Uterus (tissue), 4 donors: Measurements from ENCODE around the gene PSMG1. TPM values are rescaled to one million over a fixed set of nuclear protein-coding genes. Genes with fewer than 3 reads are reported as not detected.
A peak's percentile ranks its signal among the peaks of the same experiment; 100 is the strongest.

Experiments used
- DNase-seq, 2 donors: peaks; one replicate each; pipeline ENCODE4 v3.0.0-alpha.2; 2019 to 2020
- H3K27ac ChIP-seq, 2 donors: fragments of 200-600 bp; sonication (generic); 1 replicate in 1 of 2; 2 replicates in 1 of 2; pipeline ENCODE4 v1.5.1; 2016 to 2018
- H3K27me3 ChIP-seq, 2 donors: fragments of 200-600 bp; sonication (generic); one replicate each; pipeline ENCODE4 v1.5.1; 2018 to 2019; ENCODE audit warnings: control low read depth in 1 of 2
- H3K36me3 ChIP-seq, 2 donors: fragments of 200-600 bp; sonication (generic); one replicate each; pipeline ENCODE4 v1.5.1; 2019; ENCODE audit warnings: control low read depth in 1 of 2
- H3K4me1 ChIP-seq, 2 donors: fragments of 200-600 bp; sonication (generic); one replicate each; pipeline ENCODE4 v1.5.1; 2018 to 2019; ENCODE audit warnings: control low read depth in 1 of 2
- H3K4me3 ChIP-seq, 2 donors: fragments of 200-600 bp; sonication (generic); 1 replicate in 1 of 2; 2 replicates in 1 of 2; pipeline ENCODE4 v1.5.1; 2018 to 2019; ENCODE audit warnings: mild to moderate bottlenecking in 1 of 2
- H3K9me3 ChIP-seq, 2 donors: fragments of 200-600 bp; sonication (generic); one replicate each; pipeline ENCODE4 v1.5.1; 2019; ENCODE audit warnings: control low read depth in 1 of 2
- POLR2A ChIP-seq, 2 donors: fragments of 450-650 bp; IDR thresholded peaks; one replicate each; pipeline ENCODE4 v1.6.1; 2016; ENCODE audit warnings: antibody characterized with exemption in 2 of 2, mild to moderate bottlenecking in 1 of 2, moderate library complexity in 1 of 2
- intact Hi-C: fragments of 100-400 bp; cut with DNase I; formaldehyde crosslinking; loops from one replicate; pipeline ENCODE4 v1.15.1; 2023; ENCODE audit warnings: low total_unique reads
- total RNA-seq, 4 donors: library from RNA; depleted of rRNA in 3 of 4; stranded (reverse); fragments of >200 nt in 3 of 4; gene quantifications; one replicate each; pipeline versions ENCODE4 v1.1.0 to v1.2.4, GENCODE V29; 2014 to 2023
- TF ChIP-seq, protein P1 (sequence below), 4 experiments: fragments of 200-600 bp in 2 of 4; fragments of 450-650 bp in 2 of 4; sonication (generic) in 2 of 4; IDR thresholded peaks; one replicate each; pipeline ENCODE4 v1.5.1; 2016 to 2019; ENCODE audit warnings: antibody characterized with exemption in 4 of 4, mild to moderate bottlenecking in 2 of 4, moderate library complexity in 1 of 4
- donor health status: DM: yes; HTN: yes; CAD: no.

PSMG1 gene, protein sequence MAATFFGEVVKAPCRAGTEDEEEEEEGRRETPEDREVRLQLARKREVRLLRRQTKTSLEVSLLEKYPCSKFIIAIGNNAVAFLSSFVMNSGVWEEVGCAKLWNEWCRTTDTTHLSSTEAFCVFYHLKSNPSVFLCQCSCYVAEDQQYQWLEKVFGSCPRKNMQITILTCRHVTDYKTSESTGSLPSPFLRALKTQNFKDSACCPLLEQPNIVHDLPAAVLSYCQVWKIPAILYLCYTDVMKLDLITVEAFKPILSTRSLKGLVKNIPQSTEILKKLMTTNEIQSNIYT
- 10 to 100 TPM; 21.0 to 33.8 (median 23.4) TPM for total RNA-seq

DNA sequence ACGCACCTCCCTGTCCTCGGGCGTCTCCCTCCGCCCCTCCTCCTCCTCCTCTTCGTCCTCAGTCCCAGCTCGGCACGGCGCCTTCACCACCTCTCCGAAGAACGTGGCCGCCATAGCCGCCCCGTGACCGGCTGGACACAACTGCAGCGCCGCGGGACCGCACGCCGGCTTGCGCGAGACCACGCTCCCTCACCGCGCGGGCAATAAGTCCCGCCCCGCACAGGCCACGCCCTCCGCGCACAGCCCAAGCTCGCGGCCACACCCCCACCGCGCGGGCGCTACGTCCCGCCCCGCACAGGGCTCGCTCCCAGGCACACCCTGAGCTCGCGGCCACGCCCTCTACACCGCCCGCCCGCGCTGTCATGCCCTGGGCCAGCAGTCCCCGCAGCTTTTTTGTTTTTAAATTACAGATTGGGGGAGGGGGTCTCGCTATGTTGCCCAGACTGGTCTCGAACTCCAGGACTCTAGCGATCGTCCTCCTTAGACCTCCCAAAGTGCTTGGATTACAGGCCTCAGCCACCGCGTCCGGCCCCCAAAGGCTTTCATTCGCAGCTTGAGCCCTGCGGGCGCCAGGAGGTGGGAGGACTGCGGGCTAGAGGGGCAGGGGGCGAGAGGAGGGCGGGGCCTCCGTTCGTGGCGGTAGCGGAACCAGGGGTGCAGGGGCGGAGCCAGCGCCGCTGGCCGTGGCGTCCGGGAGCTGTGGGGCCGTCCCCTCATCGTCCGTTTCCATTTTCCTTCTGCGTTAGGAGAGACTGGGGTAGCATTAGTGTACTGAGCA, at the start of gene PSMG1:
TSS of gene PSMG1 (minus strand) at position 180 of the 778 bp plus-strand sequence. CDS start at position 114, 66 bp downstream.
- H3K9me3 ChIP-seq = no peaks in the 10 kb centered on the region
- peak; percentile 91 to 92 for DNase-seq
- no peaks in the 10 kb centered on the region for H3K36me3 ChIP-seq
- intact Hi-C loops = loop anchor here (10.0 kb wide), 1 partner anchor 201 kb away; a partner anchor contains a TSS
- H3K4me3 ChIP-seq = peak within 1 kb of the TSS; percentile 76 to 83
- no peaks in the 10 kb centered on the region for H3K27me3 ChIP-seq
- H3K27ac ChIP-seq = peak within 1 kb of the TSS; percentile 94 to 95
- TF ChIP-seq, protein P1, sequence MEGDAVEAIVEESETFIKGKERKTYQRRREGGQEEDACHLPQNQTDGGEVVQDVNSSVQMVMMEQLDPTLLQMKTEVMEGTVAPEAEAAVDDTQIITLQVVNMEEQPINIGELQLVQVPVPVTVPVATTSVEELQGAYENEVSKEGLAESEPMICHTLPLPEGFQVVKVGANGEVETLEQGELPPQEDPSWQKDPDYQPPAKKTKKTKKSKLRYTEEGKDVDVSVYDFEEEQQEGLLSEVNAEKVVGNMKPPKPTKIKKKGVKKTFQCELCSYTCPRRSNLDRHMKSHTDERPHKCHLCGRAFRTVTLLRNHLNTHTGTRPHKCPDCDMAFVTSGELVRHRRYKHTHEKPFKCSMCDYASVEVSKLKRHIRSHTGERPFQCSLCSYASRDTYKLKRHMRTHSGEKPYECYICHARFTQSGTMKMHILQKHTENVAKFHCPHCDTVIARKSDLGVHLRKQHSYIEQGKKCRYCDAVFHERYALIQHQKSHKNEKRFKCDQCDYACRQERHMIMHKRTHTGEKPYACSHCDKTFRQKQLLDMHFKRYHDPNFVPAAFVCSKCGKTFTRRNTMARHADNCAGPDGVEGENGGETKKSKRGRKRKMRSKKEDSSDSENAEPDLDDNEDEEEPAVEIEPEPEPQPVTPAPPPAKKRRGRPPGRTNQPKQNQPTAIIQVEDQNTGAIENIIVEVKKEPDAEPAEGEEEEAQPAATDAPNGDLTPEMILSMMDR (IDR thresholded peaks at IDR 0.05) = peak in 1 of 4 experiments; percentile 4
- TF ChIP-seq POLR2A (IDR thresholded peaks at IDR 0.05) = peak; percentile 68 to 79
- no peaks in the 10 kb centered on the region for H3K4me1 ChIP-seq

DNA sequence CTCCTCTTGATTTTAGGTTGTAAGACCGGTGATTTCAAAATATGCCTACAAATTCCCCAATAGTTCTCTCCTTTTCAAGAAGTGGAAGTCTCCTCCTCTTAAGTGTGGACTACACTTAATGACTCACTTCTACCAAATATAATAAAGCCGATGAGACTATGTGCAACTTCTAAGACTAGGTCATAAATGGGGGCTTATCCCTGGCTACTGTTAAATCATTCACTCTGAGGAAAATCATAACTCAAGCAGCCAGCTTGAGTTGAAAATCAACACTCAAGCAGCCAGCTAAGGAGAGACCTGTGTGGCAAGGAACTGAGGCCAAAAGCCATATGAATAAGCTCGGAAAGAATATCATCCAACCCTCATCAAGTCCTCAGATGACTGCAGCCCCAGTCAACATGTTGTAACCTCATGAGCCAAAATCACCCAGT, 49.6 kb upstream of the PSMG1 start:
- no peak for DNase-seq
- no peak overlapping the region for H3K27ac ChIP-seq
- H3K36me3 ChIP-seq = no peaks in the 10 kb centered on the region
- no peaks in the 10 kb centered on the region for H3K4me1 ChIP-seq
- intact Hi-C loops = no loop called here
- no peaks in the 10 kb centered on the region for H3K27me3 ChIP-seq
- H3K4me3 ChIP-seq = no peak overlapping the region
- TF ChIP-seq, protein P1 (IDR thresholded peaks at IDR 0.05) = no peak
- TF ChIP-seq POLR2A (IDR thresholded peaks at IDR 0.05) = no peak
- no peaks in the 10 kb centered on the region for H3K9me3 ChIP-seq

DNA sequence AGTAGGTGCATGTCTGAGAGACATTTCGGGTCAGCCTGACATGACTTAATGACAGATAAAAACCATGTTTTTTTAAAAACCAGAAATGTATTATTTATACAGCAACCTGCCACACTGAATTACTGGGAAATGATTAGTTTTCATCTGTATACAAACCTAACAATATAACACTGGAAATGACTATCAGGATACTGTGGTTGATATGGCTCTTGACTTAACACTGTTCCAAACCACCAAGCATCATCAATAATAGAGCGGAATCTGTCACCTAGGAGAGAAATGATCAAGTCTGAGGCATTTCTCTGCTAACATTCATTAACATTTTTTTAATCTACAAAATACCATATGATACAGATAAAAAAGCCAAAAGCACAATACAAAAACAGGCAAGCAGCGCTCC, 41.7 kb upstream of the PSMG1 start:
- Histone ChIP-seq H3K36me3 (no peaks in the 10 kb centered on the region), H3K27me3 (no peaks in the 10 kb centered on the region), H3K4me3 (no peak overlapping the region), H3K4me1 (no peaks in the 10 kb centered on the region), H3K27ac (no peak overlapping the region), H3K9me3 (no peaks in the 10 kb centered on the region)
- DNase-seq = no peak
- intact Hi-C loops = no loop called here
- TF ChIP-seq, protein P1 (IDR thresholded peaks at IDR 0.05) = no peak
- TF ChIP-seq POLR2A (IDR thresholded peaks at IDR 0.05) = no peak

DNA sequence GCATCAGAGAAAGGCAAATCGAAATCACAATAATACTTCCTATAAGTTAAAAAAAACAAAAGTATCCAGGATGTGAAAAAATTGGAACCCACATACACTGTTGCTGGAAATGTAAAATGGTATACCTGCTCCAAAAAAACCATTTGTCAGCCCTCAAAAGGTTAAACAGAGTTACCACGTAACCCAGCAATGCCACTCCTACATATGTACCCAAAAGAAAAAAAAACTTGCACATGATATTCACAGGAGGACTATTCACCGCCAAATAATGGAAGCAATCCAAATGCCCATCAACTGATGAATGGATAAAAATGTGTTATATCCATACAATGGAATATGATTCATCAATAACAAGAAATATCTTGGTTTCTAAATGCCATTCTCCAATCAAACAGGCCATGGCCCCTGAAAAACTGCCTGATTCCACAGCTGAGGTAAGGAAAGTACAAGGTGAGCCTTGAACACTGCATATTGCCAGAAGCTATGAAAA, 38.8 kb upstream of the PSMG1 start:
- H3K27ac ChIP-seq = no peak overlapping the region
- no peaks in the 10 kb centered on the region for H3K27me3 ChIP-seq
- TF ChIP-seq, protein P1 (IDR thresholded peaks at IDR 0.05) = no peak
- TF ChIP-seq POLR2A (IDR thresholded peaks at IDR 0.05) = no peak
- intact Hi-C loops = no loop called here
- H3K9me3 ChIP-seq = no peaks in the 10 kb centered on the region
- no peak for DNase-seq
- H3K4me1 ChIP-seq = no peaks in the 10 kb centered on the region
- H3K4me3 ChIP-seq = no peak overlapping the region
- no peaks in the 10 kb centered on the region for H3K36me3 ChIP-seq
